ENCODE results near the gene ADGRG3. TPM values are rescaled to one million over a fixed set of nuclear protein-coding genes. Genes with fewer than 3 reads are reported as not detected.
"Not testable (repeated sequence)": the region's sequence is repeated elsewhere in the genome, so short reads cannot be mapped to it uniquely, and the experiment has no call there.

ADGRG3 gene
- total and polyA plus RNA-seq, 10 of the 15 experiments (the other 5 are each of a cell fraction or from before 2014, with no cell fraction given), result 0.10 to 0.11 (median 0.10) TPM; not detected in 7

DNA sequence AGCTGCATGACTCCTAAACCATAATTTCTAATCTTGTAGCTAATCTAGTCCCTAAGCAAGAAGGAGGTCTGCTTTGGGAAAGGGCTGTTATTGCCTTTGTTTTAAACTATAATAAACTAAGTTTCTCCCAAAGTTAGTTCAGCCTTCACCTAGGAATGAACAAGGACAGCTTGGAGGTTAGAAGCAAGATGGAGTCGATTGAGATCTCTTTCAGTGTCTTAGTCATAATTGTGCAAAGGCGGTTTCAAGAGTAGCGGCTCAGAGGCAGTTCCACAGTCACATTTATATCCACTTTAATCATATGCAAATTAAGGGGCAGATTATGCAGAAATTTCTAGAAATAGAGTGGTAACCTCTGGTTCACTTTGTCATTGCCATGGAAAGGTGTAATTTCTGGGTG lies 43.9 kb downstream of the ADGRG3 start (continued):
- TF ChIP-seq ZNF24 (IDR thresholded peaks at IDR 0.05) (no peak), MTA3 (IDR thresholded peaks at IDR 0.05; ENCODE audit: borderline replicate concordance, low read length) (no peak), EZH2 (IDR thresholded peaks at IDR 0.05; ENCODE audit: borderline replicate concordance, control insufficient read depth, low read depth, low read length) (no peak)
- TF ChIP-seq, protein P1, sequence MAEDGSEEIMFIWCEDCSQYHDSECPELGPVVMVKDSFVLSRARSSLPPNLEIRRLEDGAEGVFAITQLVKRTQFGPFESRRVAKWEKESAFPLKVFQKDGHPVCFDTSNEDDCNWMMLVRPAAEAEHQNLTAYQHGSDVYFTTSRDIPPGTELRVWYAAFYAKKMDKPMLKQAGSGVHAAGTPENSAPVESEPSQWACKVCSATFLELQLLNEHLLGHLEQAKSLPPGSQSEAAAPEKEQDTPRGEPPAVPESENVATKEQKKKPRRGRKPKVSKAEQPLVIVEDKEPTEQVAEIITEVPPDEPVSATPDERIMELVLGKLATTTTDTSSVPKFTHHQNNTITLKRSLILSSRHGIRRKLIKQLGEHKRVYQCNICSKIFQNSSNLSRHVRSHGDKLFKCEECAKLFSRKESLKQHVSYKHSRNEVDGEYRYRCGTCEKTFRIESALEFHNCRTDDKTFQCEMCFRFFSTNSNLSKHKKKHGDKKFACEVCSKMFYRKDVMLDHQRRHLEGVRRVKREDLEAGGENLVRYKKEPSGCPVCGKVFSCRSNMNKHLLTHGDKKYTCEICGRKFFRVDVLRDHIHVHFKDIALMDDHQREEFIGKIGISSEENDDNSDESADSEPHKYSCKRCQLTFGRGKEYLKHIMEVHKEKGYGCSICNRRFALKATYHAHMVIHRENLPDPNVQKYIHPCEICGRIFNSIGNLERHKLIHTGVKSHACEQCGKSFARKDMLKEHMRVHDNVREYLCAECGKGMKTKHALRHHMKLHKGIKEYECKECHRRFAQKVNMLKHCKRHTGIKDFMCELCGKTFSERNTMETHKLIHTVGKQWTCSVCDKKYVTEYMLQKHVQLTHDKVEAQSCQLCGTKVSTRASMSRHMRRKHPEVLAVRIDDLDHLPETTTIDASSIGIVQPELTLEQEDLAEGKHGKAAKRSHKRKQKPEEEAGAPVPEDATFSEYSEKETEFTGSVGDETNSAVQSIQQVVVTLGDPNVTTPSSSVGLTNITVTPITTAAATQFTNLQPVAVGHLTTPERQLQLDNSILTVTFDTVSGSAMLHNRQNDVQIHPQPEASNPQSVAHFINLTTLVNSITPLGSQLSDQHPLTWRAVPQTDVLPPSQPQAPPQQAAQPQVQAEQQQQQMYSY (CRISPR knock-in tag; IDR thresholded peaks at IDR 0.05), result no peak
- TF ChIP-seq, protein P2, sequence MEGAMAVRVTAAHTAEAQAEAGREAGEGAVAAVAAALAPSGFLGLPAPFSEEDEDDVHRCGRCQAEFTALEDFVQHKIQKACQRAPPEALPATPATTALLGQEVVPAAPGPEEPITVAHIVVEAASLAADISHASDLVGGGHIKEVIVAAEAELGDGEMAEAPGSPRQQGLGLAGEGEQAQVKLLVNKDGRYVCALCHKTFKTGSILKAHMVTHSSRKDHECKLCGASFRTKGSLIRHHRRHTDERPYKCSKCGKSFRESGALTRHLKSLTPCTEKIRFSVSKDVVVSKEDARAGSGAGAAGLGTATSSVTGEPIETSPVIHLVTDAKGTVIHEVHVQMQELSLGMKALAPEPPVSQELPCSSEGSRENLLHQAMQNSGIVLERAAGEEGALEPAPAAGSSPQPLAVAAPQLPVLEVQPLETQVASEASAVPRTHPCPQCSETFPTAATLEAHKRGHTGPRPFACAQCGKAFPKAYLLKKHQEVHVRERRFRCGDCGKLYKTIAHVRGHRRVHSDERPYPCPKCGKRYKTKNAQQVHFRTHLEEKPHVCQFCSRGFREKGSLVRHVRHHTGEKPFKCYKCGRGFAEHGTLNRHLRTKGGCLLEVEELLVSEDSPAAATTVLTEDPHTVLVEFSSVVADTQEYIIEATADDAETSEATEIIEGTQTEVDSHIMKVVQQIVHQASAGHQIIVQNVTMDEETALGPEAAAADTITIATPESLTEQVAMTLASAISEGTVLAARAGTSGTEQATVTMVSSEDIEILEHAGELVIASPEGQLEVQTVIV (IDR thresholded peaks at IDR 0.05; ENCODE audit: borderline replicate concordance, partially characterized antibody), result no peak

- H3K9me3 ChIP-seq (replicated peaks; ENCODE audit: control insufficient read depth, insufficient read depth, low read length); H3K9ac ChIP-seq (ENCODE audit: control insufficient read depth, insufficient read depth, low read length); H3K36me3 ChIP-seq (ENCODE audit: control insufficient read depth in 2 of 2, insufficient read depth in 2 of 2, low read length in 1 of 2); FAIRE-seq; POLR2A ChIA-PET; SMC1A ChIA-PET (ENCODE audit: uncharacterized antibody, unreplicated experiment); H3K27ac ChIP-seq (ENCODE audit: control insufficient read depth, insufficient read depth); H3K79me2 ChIP-seq (ENCODE audit: control insufficient read depth, insufficient read depth, low read length); H3K27me3 ChIP-seq (replicated peaks in 1 of 2; ENCODE audit: control insufficient read depth in 2 of 2, insufficient read depth in 2 of 2, low read length in 1 of 2); ATAC-seq; BruUV-seq (replicated peaks); H3K4me3 ChIP-seq; RAD21 ChIA-PET (ENCODE audit: unreplicated experiment); H3K4me1 ChIP-seq (ENCODE audit: control insufficient read depth, insufficient read depth, low read length); H2AFZ ChIP-seq (ENCODE audit: control insufficient read depth, low read depth, low read length); H4K20me1 ChIP-seq (ENCODE audit: control insufficient read depth, insufficient read depth); in situ Hi-C loops (cut with MboI); intact Hi-C loops (cut with micrococcal nuclease; ENCODE audit: unreplicated experiment); DNase-seq (ENCODE audit: low read depth, low spot score); H3K4me2 ChIP-seq (ENCODE audit: control insufficient read depth, insufficient read depth): not testable (repeated sequence)
- CTCF ChIA-PET, result interaction anchor here (1.5 to 1.6 kb wide), 2 partner anchors 112 to 136 kb away, joined by 4 to 5 read pairs; no protein-coding TSS in a partner anchor
- WGBS (ENCODE audit: insufficient coverage, insufficient replicate concordance, low lambda C conversion rate, missing lambda C conversion rate), result 23% methylated on average over 6 of the region's 6 CpGs
Observed at GRCh38 chr16:57712569-57712968, 44.5 kb downstream of the ADGRG3 start.
